Right renal pelvis (tissue), 4 donors: Measurements from ENCODE around the gene MTX2. TPM values are rescaled to one million over a fixed set of nuclear protein-coding genes. Genes with fewer than 3 reads are reported as not detected.
"Not testable (repeated sequence)": the region's sequence is repeated elsewhere in the genome, so short reads cannot be mapped to it uniquely, and the experiment has no call there.

ENCODE experiments used
- DNase-seq, 4 donors: peaks; one replicate each; pipeline ENCODE4 v3.0.0-alpha.2; 2013; ENCODE audit warnings: low read depth in 4 of 4, low spot score in 3 of 4, missing footprints in 1 of 4
- polyA plus RNA-seq, 4 donors: library from polyadenylated mRNA; unstranded; fragments of 120-200 nt; gene quantifications; one replicate each; pipeline ENCODE4 v1.2.1, GENCODE V29; 2013; ENCODE audit not compliant: insufficient read length in 4 of 4

MTX2 gene
- polyA plus RNA-seq, 4 donors, result 94.3 to 107 (median 98.4) TPM

DNA sequence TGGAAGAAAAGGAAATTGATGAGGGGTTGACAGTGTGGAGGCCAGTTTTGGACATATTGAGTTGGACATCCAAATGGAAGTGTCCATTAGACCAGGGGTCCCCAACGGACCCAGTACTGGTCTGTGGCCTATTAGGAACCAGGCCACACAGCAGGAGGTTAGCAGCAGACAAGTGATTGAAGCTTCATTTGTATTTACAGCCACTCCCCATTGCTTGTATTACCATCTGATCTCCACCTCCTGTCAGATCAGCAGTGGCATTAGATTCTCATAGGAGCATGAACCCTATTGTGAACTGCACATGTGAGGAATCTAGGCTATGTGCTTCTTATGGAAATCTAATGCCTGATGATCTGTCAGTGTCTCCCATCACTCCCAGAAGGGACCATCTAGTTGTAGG, 99.1 kb downstream of the MTX2 start:
- no peak for DNase-seq

GRCh38 chr2:176370467-176371171, 101.4 kb downstream of the MTX2 start:
- no peak for DNase-seq

DNA sequence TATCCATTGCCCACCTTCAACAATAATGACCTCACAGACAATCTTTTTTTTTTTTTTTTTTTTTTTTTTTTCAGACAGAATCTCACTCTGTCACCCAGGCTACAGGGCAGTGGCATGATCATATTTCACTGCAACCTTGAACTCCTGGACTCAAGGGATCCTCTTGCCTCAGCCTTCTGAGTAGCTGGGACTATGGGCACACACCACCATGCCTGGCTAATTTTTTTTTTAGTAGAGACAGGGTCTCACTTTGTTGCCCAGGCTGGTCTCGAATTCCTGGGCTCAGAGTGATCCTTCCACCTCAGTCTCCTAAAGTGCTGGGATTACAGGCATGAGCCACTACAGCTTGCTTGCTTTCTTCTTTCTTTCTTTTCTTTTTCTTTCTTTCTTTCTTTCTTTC, 103.9 kb downstream of the MTX2 start:
- DNase-seq, result not testable (repeated sequence)

DNA sequence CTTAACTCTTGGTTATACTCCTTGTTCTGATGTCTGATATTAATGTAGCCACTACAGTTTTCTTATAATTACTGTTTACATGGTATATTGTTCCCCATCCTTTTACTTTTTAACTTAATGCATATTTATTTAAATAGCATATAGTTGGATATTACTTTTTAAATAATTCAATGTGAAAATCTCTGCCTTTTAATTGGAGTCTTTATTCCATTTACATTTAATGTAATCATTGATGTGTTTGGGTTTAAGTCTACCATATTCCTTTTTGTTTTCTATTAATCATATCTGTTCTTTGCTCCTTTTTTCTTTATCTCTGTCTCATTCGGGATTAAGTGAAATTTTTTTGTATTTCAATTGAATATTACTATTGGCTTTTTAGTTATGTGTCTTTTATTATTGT, 109.1 kb downstream of the MTX2 start:
- no peak for DNase-seq

- no peak for DNase-seq
These were observed 111.1 kb downstream of the MTX2 start for GRCh38 chr2:176380341-176380740.

GRCh38 chr2:176383100-176383499, 113.9 kb downstream of the MTX2 start:
- DNase-seq, result no peak

- DNase-seq, result no peak
These were observed 114.7 kb downstream of the MTX2 start for GRCh38 chr2:176383836-176384442.

GRCh38 chr2:176385219-176385759, 116.0 kb downstream of the MTX2 start:
- DNase-seq, result no peak

DNA sequence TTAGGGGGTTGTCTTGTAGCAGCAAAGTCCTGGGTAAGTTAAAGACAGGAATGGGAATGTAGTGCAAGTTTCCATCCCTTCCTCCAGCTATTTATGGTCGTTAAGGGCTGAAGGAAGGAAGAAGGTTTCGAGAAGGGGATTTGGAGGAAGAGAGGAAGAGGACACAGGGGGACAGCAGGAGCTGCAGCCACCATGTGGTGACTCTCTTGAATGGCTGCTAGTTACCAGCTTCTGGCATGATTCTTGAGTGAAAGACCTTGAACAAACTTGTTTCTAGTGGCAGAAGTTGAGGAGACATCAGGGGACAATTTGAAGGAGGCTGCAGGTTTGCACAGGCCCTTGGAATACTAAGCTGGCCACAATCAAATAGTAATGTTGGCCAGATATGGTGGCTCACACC, 116.6 kb downstream of the MTX2 start:
- no peak for DNase-seq

Other genes with a start within 250 kb of the MTX2 start
- under 1 TPM in 1 of 4 donors, not detected in 3; 0.04 TPM for gene EVX2, start 185.5 kb upstream of the MTX2 start, polyA plus RNA-seq
- under 1 TPM; 0.10 to 0.41 (median 0.22) TPM for gene HOXD13, start 176.7 kb upstream of the MTX2 start, polyA plus RNA-seq
- gene HOXD12, start 169.6 kb upstream of the MTX2 start, polyA plus RNA-seq, result under 1 TPM; 0.20 to 0.35 (median 0.26) TPM
- 10 to 100 TPM; 45.6 to 59.4 (median 58.4) TPM for gene HOXD11, start 162.2 kb upstream of the MTX2 start, polyA plus RNA-seq
- 100 to 1,000 TPM; 123 to 178 (median 159) TPM for gene HOXD10, start 152.7 kb upstream of the MTX2 start, polyA plus RNA-seq
- 10 to 100 TPM; 70.9 to 86.4 (median 74.0) TPM for gene HOXD9, start 146.7 kb upstream of the MTX2 start, polyA plus RNA-seq
- 100 to 1,000 TPM; 212 to 250 (median 235) TPM for gene HOXD8, start 139.7 kb upstream of the MTX2 start, polyA plus RNA-seq
- 10 to 100 TPM; 40.2 to 47.1 (median 41.9) TPM for gene HOXD4, start 117.9 kb upstream of the MTX2 start, polyA plus RNA-seq
- gene HOXD3, start 112.1 kb upstream of the MTX2 start, polyA plus RNA-seq, result 10 to 100 TPM; 25.2 to 30.0 (median 26.8) TPM
- 10 to 100 TPM in 3 of 4 donors, 1 to 10 TPM in 1; 7.8 to 13.2 (median 11.7) TPM for gene HOXD1, start 80.8 kb upstream of the MTX2 start, polyA plus RNA-seq